Esophagus muscularis mucosa (tissue), 4 donors: ENCODE data around the gene ATP1A1. TPM values are rescaled to one million over a fixed set of nuclear protein-coding genes. Genes with fewer than 3 reads are reported as not detected.
A peak's percentile ranks its signal among the peaks of the same experiment; 100 is the strongest.

Source experiments
- DNase-seq: peaks from one replicate; pipeline ENCODE4 v3.0.0-alpha.2; 2017; ENCODE audit errors: extremely low spot score
- H3K27ac ChIP-seq, 4 donors: fragments of 200-600 bp; sonication (generic); replicated peaks in 1 of 4; 1 replicate in 3 of 4; 2 replicates in 1 of 4; pipeline ENCODE4 v1.5.1; 2016 to 2019; ENCODE audit warnings: mild to moderate bottlenecking in 1 of 4
- H3K27me3 ChIP-seq, 4 donors: fragments of 200-600 bp; sonication (generic); one replicate each; pipeline versions ENCODE4 v1.5.1 to v1.6.0; 2016 to 2019
- H3K36me3 ChIP-seq, 4 donors: fragments of 200-600 bp; sonication (generic); one replicate each; pipeline ENCODE4 v1.5.1; 2016 to 2019
- H3K4me1 ChIP-seq, 4 donors: fragments of 200-600 bp; sonication (generic); one replicate each; pipeline ENCODE4 v1.5.1; 2016 to 2019
- H3K4me3 ChIP-seq, 4 donors: fragments of 200-600 bp; sonication (generic); 1 replicate in 2 of 4; 2 replicates in 2 of 4; pipeline ENCODE4 v1.5.1; 2016 to 2019; ENCODE audit warnings: mild to moderate bottlenecking in 4 of 4, moderate library complexity in 1 of 4
- H3K9me3 ChIP-seq, 4 donors: fragments of 200-600 bp; sonication (generic); 1 replicate in 3 of 4; 2 replicates in 1 of 4; pipeline ENCODE4 v1.5.1; 2016 to 2019
- EP300 ChIP-seq: sonication (generic); formaldehyde crosslinking; IDR thresholded peaks from one replicate; pipeline ENCODE4 v1.6.1; 2017; ENCODE audit warnings: antibody characterized with exemption
- POLR2A ChIP-seq: fragments of 450-650 bp; IDR thresholded peaks from one replicate; pipeline ENCODE4 v1.6.1; 2017; ENCODE audit warnings: antibody characterized with exemption, moderate library complexity, mild to moderate bottlenecking, low read depth
- POLR2AphosphoS5 ChIP-seq, 2 donors: sonication (generic); formaldehyde crosslinking; IDR thresholded peaks; one replicate each; pipeline ENCODE4 v1.6.1; 2017; ENCODE audit warnings: antibody characterized with exemption in 2 of 2
- WGBS: methylation state at CpG from one replicate; pipeline ENCODE4 v1.1.5; 2018; 5-methylcytosine and 5-hydroxymethylcytosine counted together
- intact Hi-C: fragments of 100-400 bp; cut with DNase I; formaldehyde crosslinking; loops from one replicate; pipeline ENCODE4 v1.15.1; 2023
- total RNA-seq, 4 donors: library from RNA; depleted of rRNA; stranded (reverse); fragments of >200 nt; gene quantifications; one replicate each; pipeline versions ENCODE4 v1.1.0 to v1.2.1, GENCODE V29; 2016
- TF ChIP-seq, protein P1 (sequence below), 3 experiments: fragments of 200-600 bp in 2 of 3; fragments of 450-650 bp in 1 of 3; sonication (generic) in 2 of 3; IDR thresholded peaks; one replicate each; pipeline ENCODE4 v1.5.1; 2017 to 2019; ENCODE audit warnings: antibody characterized with exemption in 3 of 3, mild to moderate bottlenecking in 2 of 3, moderate library complexity in 1 of 3

The ATP1A1 gene
- total RNA-seq, 4 donors from 2014 or later: 90.1 to 196 (median 157) TPM

DNA sequence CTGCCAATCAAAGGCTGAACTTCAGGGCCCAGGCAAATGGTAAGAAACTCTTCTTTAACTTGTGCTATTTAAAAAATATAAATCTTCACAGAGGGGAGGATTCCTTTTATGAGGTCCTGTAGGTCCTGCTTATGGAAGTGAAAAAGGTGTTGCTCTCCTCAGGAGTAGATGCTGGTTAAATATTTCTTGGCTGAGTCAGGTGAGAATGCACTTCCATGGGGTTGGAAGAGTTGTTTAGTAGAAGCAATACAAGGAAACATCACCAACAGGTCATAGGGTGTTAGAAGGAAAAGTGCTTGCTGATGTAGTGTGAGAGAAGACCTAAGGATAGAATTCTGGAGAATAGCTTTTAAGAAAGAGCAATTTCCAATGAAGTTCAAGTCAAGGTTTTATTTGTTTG is 42.2 kb upstream of the ATP1A1 start:
- Histone ChIP-seq H3K27ac (no peak overlapping the region), H3K36me3 (no peaks in the 10 kb centered on the region), H3K4me1 (peaks cover 0 to 12% (median 0%) of the 10 kb centered on the region in 4 donors), H3K4me3 (no peak overlapping the region), H3K9me3 (no peaks in the 10 kb centered on the region), H3K27me3 (no peaks in the 10 kb centered on the region)
- intact Hi-C loops: no loop called here
- TF ChIP-seq, protein P1, sequence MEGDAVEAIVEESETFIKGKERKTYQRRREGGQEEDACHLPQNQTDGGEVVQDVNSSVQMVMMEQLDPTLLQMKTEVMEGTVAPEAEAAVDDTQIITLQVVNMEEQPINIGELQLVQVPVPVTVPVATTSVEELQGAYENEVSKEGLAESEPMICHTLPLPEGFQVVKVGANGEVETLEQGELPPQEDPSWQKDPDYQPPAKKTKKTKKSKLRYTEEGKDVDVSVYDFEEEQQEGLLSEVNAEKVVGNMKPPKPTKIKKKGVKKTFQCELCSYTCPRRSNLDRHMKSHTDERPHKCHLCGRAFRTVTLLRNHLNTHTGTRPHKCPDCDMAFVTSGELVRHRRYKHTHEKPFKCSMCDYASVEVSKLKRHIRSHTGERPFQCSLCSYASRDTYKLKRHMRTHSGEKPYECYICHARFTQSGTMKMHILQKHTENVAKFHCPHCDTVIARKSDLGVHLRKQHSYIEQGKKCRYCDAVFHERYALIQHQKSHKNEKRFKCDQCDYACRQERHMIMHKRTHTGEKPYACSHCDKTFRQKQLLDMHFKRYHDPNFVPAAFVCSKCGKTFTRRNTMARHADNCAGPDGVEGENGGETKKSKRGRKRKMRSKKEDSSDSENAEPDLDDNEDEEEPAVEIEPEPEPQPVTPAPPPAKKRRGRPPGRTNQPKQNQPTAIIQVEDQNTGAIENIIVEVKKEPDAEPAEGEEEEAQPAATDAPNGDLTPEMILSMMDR (IDR thresholded peaks at IDR 0.05): no peak
- TF ChIP-seq POLR2AphosphoS5 (IDR thresholded peaks at IDR 0.05): no peak
- no peak for TF ChIP-seq POLR2A
- no peak for TF ChIP-seq EP300
- no peak for DNase-seq

DNA sequence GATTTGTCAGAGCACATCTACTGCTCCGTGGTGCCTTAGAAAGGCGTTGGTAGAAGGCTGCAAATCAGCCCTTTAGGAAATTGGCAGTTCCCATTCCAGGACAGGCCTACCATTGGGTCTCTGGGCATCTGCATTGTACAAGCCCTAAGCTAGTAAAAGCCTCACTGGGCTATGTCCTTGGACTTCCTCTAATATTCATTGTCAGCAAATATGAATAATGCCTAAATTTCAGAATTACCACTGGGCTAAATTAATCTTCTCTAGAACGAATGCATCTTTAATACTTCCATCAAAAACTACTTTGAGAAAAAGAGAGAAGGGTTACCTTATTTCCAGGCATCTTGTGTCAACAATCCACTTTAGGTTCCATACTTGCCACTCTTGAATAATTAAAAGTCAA is 41.5 kb upstream of the ATP1A1 start:
- TF ChIP-seq POLR2AphosphoS5 (IDR thresholded peaks at IDR 0.05) (no peak), EP300 (no peak), POLR2A (no peak)
- TF ChIP-seq, protein P1 (IDR thresholded peaks at IDR 0.05): no peak
- H3K36me3 ChIP-seq: no peaks in the 10 kb centered on the region
- whole genome bisulfite sequencing: 90% methylated on average over 3 of the region's 3 CpGs
- no peaks in the 10 kb centered on the region for H3K27me3 ChIP-seq
- intact Hi-C loops: no loop called here
- no peak for DNase-seq
- H3K4me1 ChIP-seq: peaks cover 0 to 12% (median 0%) of the 10 kb centered on the region in 4 donors
- H3K4me3 ChIP-seq: no peak overlapping the region
- H3K27ac ChIP-seq: no peak overlapping the region
- H3K9me3 ChIP-seq: no peaks in the 10 kb centered on the region

DNA sequence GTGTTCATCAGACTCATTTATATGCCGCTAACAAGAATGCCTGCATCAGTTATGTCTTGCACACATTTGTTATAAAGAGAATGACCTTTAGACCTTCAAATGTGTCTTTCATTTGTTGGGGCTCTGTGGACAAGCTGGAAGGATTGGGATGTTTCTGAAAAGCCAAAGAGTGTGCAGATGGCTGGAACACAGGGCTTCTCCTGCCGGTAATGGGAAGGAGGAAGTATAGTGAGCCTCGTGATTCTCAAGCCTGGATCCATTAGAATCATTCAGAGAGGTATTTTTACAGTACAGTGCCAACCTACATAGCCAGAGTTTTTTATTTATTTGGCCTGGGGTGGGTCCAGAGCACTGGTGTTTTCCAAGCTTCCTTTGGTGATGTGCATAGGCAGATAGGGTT is 40.6 kb upstream of the ATP1A1 start:
- no peaks in the 10 kb centered on the region for H3K9me3 ChIP-seq
- peaks cover 0 to 12% (median 0%) of the 10 kb centered on the region in 4 donors for H3K4me1 ChIP-seq
- TF ChIP-seq POLR2A (no peak), POLR2AphosphoS5 (IDR thresholded peaks at IDR 0.05) (no peak), EP300 (no peak)
- TF ChIP-seq, protein P1 (IDR thresholded peaks at IDR 0.05): no peak
- intact Hi-C loops: no loop called here
- no peaks in the 10 kb centered on the region for H3K27me3 ChIP-seq
- H3K36me3 ChIP-seq: no peaks in the 10 kb centered on the region
- no peak overlapping the region for H3K27ac ChIP-seq
- peak; percentile 74 for DNase-seq
- H3K4me3 ChIP-seq: no peak overlapping the region
- 82% methylated on average over 3 of the region's 3 CpGs for WGBS

DNA sequence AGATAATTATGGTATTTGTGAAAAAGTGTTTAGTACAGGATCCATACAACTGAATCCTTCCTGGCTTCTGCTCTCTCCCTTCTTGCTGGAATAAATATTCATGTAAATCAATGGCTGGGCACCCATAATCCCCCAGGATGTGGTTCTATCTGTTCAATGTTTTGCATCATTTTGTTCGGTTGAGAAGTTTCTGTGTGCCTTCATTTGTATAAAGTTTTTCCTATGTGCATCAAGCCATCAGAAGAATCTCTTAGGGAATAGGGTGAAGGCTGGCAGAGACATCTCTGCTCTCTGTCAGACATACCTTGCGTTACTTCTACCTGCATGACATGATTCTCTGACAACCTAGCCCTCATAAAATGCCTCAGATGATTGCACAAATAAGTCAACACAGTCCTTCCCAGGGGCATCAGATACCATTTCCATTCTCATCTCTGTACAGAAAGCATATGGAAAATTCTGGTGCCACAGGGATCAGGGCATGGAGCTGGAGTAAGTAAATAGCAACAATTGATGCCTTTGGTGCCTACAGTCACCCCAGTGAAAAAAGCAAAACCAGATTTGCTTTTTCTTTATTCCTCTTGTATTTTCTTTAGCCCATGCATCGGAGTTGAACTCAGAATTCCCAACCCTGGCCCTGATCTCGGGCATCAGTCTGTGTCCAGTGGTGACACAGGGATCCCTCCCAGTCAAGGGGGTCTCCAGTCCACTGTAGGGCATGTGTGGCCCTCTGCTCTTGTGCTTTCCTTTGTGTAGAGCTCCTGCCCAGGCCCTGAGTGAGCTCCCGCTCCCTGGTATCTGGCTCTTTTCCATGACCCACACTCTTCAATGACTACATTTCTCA is 39.7 kb upstream of the ATP1A1 start:
- H3K27me3 ChIP-seq: no peaks in the 10 kb centered on the region
- H3K27ac ChIP-seq: no peak overlapping the region
- no peak overlapping the region for H3K4me3 ChIP-seq
- no peaks in the 10 kb centered on the region for H3K9me3 ChIP-seq
- 97% methylated on average over 5 of the region's 5 CpGs for WGBS
- TF ChIP-seq, protein P1 (IDR thresholded peaks at IDR 0.05): no peak
- TF ChIP-seq EP300 (no peak), POLR2A (no peak), POLR2AphosphoS5 (IDR thresholded peaks at IDR 0.05) (no peak)
- intact Hi-C loops: no loop called here
- no peaks in the 10 kb centered on the region for H3K36me3 ChIP-seq
- peaks cover 0 to 12% (median 0%) of the 10 kb centered on the region in 4 donors for H3K4me1 ChIP-seq
- DNase-seq: peak; percentile 91
